Left forelimb (tissue), 1 donor: ENCODE measurements around the gene DMD.

Source experiments
- DNase-seq: peaks from one replicate; pipeline ENCODE4 v3.0.0-alpha.2; 2018; ENCODE audit warnings: low spot score

Gene DMD

GRCh38 chrX:31854716-31855115 is 1356.6 kb downstream of the DMD start:
- no peak for DNase-seq

GRCh38 chrX:31851761-31852160 is 1359.6 kb downstream of the DMD start:
- DNase-seq: no peak

DNA sequence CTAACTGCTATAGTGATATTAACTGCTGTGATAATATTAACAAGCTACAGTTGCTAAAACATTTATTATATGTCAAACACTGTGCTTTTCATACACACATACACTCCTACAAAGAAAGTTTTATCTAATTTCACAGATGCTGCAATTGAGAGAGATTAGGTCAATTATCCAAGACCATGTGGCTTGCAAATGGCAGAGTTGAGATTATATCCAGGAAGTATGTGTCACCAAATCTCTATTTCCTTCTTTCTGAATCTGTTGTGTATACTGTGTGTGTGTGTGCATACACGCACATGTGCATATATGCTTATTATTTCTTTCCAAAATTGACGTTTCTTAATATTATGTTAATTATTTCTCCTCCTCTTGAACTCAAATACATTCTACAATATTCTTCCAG is 1363.6 kb downstream of the DMD start:
- DNase-seq: no peak

GRCh38 chrX:31845003-31845402 is 1366.3 kb downstream of the DMD start:
- no peak for DNase-seq

DNA sequence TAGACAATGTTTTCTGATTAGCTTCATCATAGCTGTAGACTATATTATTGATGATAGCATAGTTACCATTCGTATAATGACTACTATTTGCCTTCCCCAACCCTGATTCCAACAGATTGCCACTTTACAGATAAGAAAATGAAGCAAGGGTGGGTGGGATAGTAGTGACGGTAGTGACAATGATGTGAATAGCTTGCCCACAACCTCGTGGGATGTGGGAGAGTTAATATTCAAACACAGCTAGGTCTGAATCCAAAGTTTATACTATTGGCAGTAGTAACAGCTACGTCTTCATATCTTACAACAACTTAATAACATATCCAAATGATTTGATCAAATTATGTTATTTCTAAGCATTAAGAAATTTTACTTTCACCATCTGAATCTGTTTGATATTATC is 1372.7 kb downstream of the DMD start:
- DNase-seq: no peak

GRCh38 chrX:31837445-31838049 is 1373.8 kb downstream of the DMD start:
- no peak for DNase-seq

GRCh38 chrX:31836479-31836878 is 1374.9 kb downstream of the DMD start:
- no peak for DNase-seq

- no peak for DNase-seq
These were observed 1379.1 kb downstream of the DMD start for GRCh38 chrX:31832263-31832662.

GRCh38 chrX:31820430-31821210 is 1390.7 kb downstream of the DMD start:
- no peak for DNase-seq

- DNase-seq: no peak
These were observed 1391.9 kb downstream of the DMD start for GRCh38 chrX:31819455-31819854.

DNA sequence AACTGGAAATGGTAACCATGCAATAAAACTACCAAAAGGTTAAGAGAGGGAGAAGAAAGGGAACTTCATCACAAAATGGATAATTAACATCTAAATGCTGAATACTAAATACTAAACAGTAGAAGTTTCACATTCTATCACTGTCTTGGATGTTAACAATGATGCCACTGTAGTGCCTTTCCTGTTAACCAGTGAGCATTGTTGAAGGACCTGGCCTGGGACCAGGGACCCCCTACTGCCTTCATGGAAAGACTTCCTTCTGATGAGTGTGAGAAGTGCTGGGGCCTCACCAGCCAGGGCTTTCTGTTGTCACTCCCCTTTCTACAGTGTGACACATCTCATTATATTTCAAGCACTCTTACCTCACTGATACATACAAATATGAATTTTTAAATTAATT is 1400.2 kb downstream of the DMD start:
- no peak for DNase-seq

DNA sequence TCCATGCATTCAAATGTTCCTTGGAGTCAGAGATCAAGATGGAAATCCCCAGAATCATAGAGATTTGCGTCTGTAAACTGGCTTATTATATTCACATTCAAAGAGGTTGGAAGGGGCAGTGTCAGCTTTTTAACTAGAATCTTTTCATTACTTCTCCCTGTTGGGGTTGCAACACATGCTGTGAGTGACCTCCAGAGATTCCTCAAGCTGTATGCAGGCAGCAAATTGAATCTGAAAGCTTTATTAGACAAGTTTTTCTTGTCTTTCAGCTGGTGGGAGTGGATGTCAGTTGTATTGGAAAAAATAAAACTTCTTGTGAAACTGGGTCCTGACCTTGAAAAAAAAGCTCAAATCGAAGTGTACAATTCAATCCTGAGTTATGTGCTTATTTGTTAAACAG is 1403.0 kb downstream of the DMD start:
- DNase-seq: no peak

DNA sequence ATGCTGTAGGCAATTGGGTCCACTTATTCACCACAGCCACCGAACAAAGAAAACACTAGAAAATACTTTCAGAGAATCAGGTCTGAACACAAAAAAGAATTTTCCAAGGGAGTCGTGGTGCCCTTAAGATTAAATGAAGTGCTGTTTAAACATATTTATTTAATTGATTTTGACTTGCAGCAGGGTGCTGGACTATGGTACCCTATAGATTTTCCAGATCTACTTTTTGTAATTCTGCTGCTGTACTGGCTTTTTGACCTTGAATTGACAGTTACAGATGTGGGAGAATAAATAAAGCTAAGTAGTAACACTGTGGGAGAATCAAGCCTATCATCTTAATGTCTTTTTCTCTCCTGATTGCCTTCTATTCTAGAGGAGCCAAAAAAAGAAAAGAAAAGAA is 1404.2 kb downstream of the DMD start:
- DNase-seq: no peak

DNA sequence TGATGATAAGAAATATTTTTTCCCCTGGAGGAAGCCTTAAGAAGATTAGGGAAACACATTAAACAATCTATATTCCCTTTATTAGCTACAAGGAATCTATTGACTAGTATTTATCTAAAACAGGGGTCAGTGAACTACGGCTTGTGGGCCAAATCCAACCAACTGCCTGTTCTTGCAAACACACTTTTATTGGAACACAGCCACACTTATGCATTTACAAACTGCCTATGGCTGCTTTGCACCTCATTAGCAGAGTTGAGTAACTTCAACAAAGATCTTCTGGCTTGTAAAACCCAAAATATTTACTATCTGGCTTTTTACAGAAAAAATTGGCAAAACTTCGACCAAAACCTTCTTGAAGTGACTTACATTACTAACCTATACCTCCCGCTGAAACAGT is 1405.6 kb downstream of the DMD start:
- no peak for DNase-seq

- DNase-seq: no peak
These were observed 1411.1 kb downstream of the DMD start for GRCh38 chrX:31800219-31800618.

GRCh38 chrX:31796624-31797023 is 1414.7 kb downstream of the DMD start:
- no peak for DNase-seq

DNA sequence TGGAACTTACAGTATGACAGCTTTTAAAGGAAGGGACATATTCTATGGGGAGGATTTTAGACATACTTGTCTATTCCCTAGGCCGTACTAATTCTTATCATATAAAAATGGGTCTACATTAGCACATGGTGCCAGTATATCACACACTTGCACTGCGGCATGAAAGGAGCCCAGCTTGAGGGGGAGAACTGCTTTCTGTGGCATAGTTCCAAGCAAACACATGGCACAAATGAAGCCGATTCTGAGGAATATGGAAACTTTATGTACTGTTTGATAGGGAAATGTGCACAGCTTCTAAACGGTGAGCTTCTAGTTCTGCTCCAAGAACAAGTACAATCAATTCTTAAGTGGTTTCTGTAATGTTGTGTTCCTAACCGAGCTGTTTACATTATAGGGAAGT is 1463.9 kb downstream of the DMD start:
- no peak for DNase-seq

DNA sequence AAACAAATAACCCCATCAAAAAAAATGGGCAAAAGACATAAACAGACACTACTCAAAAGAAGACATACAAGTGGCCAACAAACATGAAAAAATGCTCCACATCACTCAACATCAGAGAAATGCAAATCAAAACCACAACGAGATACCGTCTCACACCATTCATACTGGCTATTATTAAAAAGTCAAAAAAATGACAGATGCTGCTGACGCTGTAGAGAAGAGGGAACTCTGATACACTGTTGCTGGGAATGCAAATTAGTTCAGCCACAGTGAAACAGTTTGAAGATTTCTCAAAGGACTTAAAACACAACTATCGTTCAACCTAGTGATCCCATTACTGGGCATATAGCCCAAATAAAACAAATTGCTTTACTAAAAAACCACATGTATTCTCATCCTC is 1468.3 kb downstream of the DMD start:
- DNase-seq: no peak

- no peak for DNase-seq
These were observed 1493.9 kb downstream of the DMD start for GRCh38 chrX:31717474-31717873.

DNA sequence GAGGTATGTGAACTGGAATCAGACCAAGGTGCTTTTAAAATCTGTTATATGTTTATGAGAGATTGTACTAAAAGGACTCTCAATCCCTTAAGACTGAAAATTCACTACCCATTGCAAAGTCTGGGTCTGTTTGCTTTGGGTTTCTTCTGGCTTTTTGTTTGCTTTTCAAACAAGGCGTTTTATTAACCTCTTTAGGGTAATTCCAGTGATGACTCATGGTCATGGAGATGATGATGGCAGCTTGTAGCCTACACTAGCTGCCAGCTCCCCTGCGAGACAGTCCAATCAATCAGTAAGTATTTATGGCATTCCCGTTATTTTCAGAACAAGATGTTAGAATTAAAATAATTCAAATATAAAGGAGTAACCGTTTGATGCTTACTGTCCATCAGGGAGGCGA is 1495.7 kb downstream of the DMD start:
- no peak for DNase-seq

GRCh38 chrX:31714797-31715196 is 1496.6 kb downstream of the DMD start:
- no peak for DNase-seq

- no peak for DNase-seq
These were observed 1498.2 kb downstream of the DMD start for GRCh38 chrX:31713120-31713519.

DNA sequence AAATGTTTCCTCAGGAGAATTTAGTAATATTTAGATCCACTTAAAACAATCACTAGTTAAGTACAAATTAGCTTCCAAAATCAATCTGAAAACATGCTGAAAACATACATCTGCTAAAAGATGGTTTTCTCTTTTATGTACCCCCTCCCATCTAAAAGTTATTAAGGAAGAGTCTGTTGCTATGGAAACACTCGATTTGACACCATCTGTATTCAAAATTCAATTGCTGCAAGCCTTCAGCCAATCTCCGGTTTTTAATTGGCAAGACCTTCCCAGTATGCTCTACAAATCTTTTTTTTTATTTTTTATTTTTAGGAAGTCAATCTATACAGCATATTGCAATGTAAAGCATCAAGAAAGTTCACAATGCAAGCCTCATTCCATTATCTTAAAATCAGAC is 1500.2 kb downstream of the DMD start:
- no peak for DNase-seq

GRCh38 chrX:31708116-31708515 is 1503.2 kb downstream of the DMD start:
- no peak for DNase-seq
